ENCODE data around the gene WNT7B. TPM values are rescaled to one million over a fixed set of nuclear protein-coding genes. Genes with fewer than 3 reads are reported as not detected.

WNT7B gene
- total and polyA plus RNA-seq, 2 experiments from 2014 or later, result 0.10 TPM; not detected in 1

DNA sequence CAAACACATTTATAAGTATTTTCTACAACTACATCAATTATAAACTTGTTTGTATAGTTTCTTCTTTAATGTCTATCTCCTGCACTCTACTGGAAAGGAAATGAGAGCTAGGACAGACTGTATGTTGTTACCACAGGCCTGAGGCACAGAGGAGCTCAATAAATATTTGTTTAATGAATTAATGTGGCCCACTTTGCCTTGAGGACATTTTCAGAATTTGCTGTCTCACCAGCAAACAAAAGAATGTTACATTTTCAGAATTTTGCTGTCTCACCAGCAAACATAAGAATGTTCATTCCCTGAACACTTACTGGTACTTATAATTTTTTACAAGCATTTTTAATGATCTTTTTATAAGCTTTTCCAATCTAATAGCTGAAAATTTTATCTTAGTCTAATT lies 41.9 kb upstream of the WNT7B start:
- no peak overlapping the region for H3K27ac Mint-ChIP-seq
- Histone ChIP-seq H3K4me3 (no peak overlapping the region), H4K20me1 (replicated peaks; ENCODE audit: insufficient read depth) (no peaks in the 10 kb centered on the region), H3K4me1 (ENCODE audit: insufficient read depth) (no peaks in the 10 kb centered on the region), H3K27ac (ENCODE audit: low read depth) (no peak overlapping the region), H3K36me3 (ENCODE audit: insufficient read depth) (no peaks in the 10 kb centered on the region), H3F3A (replicated peaks; ENCODE audit: low read depth) (no peaks in the 10 kb centered on the region), H3K79me2 (replicated peaks; ENCODE audit: insufficient read depth) (no peaks in the 10 kb centered on the region), H3K4me2 (no peak overlapping the region), H2AFZ (no peak overlapping the region), H3K9me2 (ENCODE audit: insufficient read depth) (no peaks in the 10 kb centered on the region), H3K27me3 (ENCODE audit: insufficient read depth) (no peaks in the 10 kb centered on the region)
- no peaks in the 10 kb centered on the region for H3K36me3 Mint-ChIP-seq (ENCODE audit: low read depth)
- no peaks in the 10 kb centered on the region for H3K9me3 Mint-ChIP-seq
- DNase-seq (ENCODE audit: low spot score) (no peak), ATAC-seq (no peak)
- H3K27me3 Mint-ChIP-seq (ENCODE audit: insufficient read depth, low read depth, poor library complexity), result peaks cover 4% of the 10 kb centered on the region
- TF ChIP-seq STAT1 (IDR thresholded peaks at IDR 0.05; ENCODE audit: unreplicated experiment), result no peak
- TF ChIP-seq EZH2phosphoT487 (IDR thresholded peaks at IDR 0.05; ENCODE audit: unreplicated experiment), result no peak
- no peak for TF ChIP-seq EZH2 (IDR thresholded peaks at IDR 0.05; ENCODE audit: low read depth, unreplicated experiment)
- TF ChIP-seq JUNB (IDR thresholded peaks at IDR 0.05; ENCODE audit: unreplicated experiment), result no peak
- TF ChIP-seq, protein P1, sequence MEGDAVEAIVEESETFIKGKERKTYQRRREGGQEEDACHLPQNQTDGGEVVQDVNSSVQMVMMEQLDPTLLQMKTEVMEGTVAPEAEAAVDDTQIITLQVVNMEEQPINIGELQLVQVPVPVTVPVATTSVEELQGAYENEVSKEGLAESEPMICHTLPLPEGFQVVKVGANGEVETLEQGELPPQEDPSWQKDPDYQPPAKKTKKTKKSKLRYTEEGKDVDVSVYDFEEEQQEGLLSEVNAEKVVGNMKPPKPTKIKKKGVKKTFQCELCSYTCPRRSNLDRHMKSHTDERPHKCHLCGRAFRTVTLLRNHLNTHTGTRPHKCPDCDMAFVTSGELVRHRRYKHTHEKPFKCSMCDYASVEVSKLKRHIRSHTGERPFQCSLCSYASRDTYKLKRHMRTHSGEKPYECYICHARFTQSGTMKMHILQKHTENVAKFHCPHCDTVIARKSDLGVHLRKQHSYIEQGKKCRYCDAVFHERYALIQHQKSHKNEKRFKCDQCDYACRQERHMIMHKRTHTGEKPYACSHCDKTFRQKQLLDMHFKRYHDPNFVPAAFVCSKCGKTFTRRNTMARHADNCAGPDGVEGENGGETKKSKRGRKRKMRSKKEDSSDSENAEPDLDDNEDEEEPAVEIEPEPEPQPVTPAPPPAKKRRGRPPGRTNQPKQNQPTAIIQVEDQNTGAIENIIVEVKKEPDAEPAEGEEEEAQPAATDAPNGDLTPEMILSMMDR (conservative IDR thresholded peaks at IDR 0.05; ENCODE audit: low read depth in 2 of 2), result no peak
- TF ChIP-seq, protein P2, sequence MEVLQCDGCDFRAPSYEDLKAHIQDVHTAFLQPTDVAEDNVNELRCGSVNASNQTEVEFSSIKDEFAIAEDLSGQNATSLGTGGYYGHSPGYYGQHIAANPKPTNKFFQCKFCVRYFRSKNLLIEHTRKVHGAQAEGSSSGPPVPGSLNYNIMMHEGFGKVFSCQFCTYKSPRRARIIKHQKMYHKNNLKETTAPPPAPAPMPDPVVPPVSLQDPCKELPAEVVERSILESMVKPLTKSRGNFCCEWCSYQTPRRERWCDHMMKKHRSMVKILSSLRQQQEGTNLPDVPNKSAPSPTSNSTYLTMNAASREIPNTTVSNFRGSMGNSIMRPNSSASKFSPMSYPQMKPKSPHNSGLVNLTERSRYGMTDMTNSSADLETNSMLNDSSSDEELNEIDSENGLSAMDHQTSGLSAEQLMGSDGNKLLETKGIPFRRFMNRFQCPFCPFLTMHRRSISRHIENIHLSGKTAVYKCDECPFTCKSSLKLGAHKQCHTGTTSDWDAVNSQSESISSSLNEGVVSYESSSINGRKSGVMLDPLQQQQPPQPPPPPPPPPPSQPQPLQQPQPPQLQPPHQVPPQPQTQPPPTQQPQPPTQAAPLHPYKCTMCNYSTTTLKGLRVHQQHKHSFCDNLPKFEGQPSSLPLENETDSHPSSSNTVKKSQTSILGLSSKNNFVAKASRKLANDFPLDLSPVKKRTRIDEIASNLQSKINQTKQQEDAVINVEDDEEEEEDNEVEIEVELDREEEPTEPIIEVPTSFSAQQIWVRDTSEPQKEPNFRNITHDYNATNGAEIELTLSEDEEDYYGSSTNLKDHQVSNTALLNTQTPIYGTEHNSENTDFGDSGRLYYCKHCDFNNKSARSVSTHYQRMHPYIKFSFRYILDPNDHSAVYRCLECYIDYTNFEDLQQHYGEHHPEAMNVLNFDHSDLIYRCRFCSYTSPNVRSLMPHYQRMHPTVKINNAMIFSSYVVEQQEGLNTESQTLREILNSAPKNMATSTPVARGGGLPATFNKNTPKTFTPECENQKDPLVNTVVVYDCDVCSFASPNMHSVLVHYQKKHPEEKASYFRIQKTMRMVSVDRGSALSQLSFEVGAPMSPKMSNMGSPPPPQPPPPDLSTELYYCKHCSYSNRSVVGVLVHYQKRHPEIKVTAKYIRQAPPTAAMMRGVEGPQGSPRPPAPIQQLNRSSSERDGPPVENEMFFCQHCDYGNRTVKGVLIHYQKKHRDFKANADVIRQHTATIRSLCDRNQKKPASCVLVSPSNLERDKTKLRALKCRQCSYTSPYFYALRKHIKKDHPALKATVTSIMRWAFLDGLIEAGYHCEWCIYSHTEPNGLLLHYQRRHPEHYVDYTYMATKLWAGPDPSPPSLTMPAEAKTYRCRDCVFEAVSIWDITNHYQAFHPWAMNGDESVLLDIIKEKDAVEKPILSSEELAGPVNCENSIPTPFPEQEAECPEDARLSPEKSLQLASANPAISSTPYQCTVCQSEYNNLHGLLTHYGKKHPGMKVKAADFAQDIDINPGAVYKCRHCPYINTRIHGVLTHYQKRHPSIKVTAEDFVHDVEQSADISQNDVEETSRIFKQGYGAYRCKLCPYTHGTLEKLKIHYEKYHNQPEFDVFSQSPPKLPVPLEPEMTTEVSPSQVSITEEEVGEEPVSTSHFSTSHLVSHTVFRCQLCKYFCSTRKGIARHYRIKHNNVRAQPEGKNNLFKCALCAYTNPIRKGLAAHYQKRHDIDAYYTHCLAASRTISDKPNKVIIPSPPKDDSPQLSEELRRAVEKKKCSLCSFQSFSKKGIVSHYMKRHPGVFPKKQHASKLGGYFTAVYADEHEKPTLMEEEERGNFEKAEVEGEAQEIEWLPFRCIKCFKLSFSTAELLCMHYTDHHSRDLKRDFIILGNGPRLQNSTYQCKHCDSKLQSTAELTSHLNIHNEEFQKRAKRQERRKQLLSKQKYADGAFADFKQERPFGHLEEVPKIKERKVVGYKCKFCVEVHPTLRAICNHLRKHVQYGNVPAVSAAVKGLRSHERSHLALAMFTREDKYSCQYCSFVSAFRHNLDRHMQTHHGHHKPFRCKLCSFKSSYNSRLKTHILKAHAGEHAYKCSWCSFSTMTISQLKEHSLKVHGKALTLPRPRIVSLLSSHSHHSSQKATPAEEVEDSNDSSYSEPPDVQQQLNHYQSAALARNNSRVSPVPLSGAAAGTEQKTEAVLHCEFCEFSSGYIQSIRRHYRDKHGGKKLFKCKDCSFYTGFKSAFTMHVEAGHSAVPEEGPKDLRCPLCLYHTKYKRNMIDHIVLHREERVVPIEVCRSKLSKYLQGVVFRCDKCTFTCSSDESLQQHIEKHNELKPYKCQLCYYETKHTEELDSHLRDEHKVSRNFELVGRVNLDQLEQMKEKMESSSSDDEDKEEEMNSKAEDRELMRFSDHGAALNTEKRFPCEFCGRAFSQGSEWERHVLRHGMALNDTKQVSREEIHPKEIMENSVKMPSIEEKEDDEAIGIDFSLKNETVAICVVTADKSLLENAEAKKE (CRISPR knock-in tag; IDR thresholded peaks at IDR 0.05), result no peak
- TF ChIP-seq POLR2AphosphoS5 (IDR thresholded peaks at IDR 0.05; ENCODE audit: low read depth), result no peak
- TF ChIP-seq ZNF331 (CRISPR knock-in tag; IDR thresholded peaks at IDR 0.05; ENCODE audit: low read depth), result no peak
- no peak for TF ChIP-seq ZNF114 (CRISPR knock-in tag; IDR thresholded peaks at IDR 0.05)
- no peak for TF ChIP-seq NANOG (IDR thresholded peaks at IDR 0.05; ENCODE audit: borderline replicate concordance)
- TF ChIP-seq, protein P3, sequence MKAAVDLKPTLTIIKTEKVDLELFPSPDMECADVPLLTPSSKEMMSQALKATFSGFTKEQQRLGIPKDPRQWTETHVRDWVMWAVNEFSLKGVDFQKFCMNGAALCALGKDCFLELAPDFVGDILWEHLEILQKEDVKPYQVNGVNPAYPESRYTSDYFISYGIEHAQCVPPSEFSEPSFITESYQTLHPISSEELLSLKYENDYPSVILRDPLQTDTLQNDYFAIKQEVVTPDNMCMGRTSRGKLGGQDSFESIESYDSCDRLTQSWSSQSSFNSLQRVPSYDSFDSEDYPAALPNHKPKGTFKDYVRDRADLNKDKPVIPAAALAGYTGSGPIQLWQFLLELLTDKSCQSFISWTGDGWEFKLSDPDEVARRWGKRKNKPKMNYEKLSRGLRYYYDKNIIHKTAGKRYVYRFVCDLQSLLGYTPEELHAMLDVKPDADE (IDR thresholded peaks at IDR 0.05), result no peak
- TF ChIP-seq, protein P4, sequence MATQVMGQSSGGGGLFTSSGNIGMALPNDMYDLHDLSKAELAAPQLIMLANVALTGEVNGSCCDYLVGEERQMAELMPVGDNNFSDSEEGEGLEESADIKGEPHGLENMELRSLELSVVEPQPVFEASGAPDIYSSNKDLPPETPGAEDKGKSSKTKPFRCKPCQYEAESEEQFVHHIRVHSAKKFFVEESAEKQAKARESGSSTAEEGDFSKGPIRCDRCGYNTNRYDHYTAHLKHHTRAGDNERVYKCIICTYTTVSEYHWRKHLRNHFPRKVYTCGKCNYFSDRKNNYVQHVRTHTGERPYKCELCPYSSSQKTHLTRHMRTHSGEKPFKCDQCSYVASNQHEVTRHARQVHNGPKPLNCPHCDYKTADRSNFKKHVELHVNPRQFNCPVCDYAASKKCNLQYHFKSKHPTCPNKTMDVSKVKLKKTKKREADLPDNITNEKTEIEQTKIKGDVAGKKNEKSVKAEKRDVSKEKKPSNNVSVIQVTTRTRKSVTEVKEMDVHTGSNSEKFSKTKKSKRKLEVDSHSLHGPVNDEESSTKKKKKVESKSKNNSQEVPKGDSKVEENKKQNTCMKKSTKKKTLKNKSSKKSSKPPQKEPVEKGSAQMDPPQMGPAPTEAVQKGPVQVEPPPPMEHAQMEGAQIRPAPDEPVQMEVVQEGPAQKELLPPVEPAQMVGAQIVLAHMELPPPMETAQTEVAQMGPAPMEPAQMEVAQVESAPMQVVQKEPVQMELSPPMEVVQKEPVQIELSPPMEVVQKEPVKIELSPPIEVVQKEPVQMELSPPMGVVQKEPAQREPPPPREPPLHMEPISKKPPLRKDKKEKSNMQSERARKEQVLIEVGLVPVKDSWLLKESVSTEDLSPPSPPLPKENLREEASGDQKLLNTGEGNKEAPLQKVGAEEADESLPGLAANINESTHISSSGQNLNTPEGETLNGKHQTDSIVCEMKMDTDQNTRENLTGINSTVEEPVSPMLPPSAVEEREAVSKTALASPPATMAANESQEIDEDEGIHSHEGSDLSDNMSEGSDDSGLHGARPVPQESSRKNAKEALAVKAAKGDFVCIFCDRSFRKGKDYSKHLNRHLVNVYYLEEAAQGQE (IDR thresholded peaks at IDR 0.05; ENCODE audit: unreplicated experiment), result no peak
- TF ChIP-seq CREB1 (CRISPR knock-in tag; IDR thresholded peaks at IDR 0.05; ENCODE audit: low read depth), result no peak
- H3K4me1 Mint-ChIP-seq, result peaks cover 5% of the 10 kb centered on the region
- H3K4me3 Mint-ChIP-seq, result no peak overlapping the region

All from GM23338 (cell line).